A673 (cell line): ENCODE results near the gene SRGAP2B.
"Not testable (repeated sequence)": the region's sequence is repeated elsewhere in the genome, so short reads cannot be mapped to it uniquely, and the experiment has no call there.

Experiments used
- CTCF ChIP-seq: fragments of 300-800, 200-600 bp; sonication (generic); conservative IDR thresholded peaks from 2 replicates; pipeline ENCODE4 v1.5.1; 2017; ENCODE audit warnings: low read depth, mild to moderate bottlenecking, antibody characterized with exemption, low read length, moderate library complexity, mixed read lengths
- EZH2 ChIP-seq: fragments of 200-600 bp; sonication (generic); IDR thresholded peaks from 2 replicates; pipeline ENCODE4 v1.6.1; 2017; ENCODE audit warnings: borderline replicate concordance, low read depth, mild to moderate bottlenecking, mixed read lengths, antibody characterized with exemption, low read length; ENCODE audit not compliant: poor library complexity, severe bottlenecking

- TF ChIP-seq CTCF, EZH2: not testable (repeated sequence)
These were observed 159.8 kb downstream of the SRGAP2B start for GRCh38 chr1:144935310-144935709.
